SHP77 treated with DMSO at 0.1 percent for 48 hours (cell line): ENCODE results near the gene BST1.
"Not testable (repeated sequence)": the region's sequence is repeated elsewhere in the genome, so short reads cannot be mapped to it uniquely, and the experiment has no call there.

Source experiments
- DNase-seq: peaks from one replicate; lab custom pipeline; 2025; lab: John Stamatoyannopoulos, UW

BST1 gene

GRCh38 chr4:15749001-15749400, 46.1 kb downstream of the BST1 start:
- no peak for DNase-seq

GRCh38 chr4:15751153-15751552, 48.3 kb downstream of the BST1 start:
- DNase-seq, result no peak

GRCh38 chr4:15753081-15753480, 50.2 kb downstream of the BST1 start:
- no peak for DNase-seq

GRCh38 chr4:15753786-15754185, 50.9 kb downstream of the BST1 start:
- no peak for DNase-seq

- no peak for DNase-seq
These were observed 51.5 kb downstream of the BST1 start for GRCh38 chr4:15754323-15754722.

- DNase-seq, result no peak
These were observed 52.7 kb downstream of the BST1 start for GRCh38 chr4:15755321-15756155.

- DNase-seq, result no peak
These were observed 53.5 kb downstream of the BST1 start for GRCh38 chr4:15756361-15756861.

- no peak for DNase-seq
These were observed 54.2 kb downstream of the BST1 start for GRCh38 chr4:15757054-15757453.

GRCh38 chr4:15758294-15758693, 55.4 kb downstream of the BST1 start:
- no peak for DNase-seq

- DNase-seq, result not testable (repeated sequence)
These were observed 59.6 kb downstream of the BST1 start for GRCh38 chr4:15762460-15762859.

- DNase-seq, result no peak
These were observed 62.5 kb downstream of the BST1 start for GRCh38 chr4:15765391-15765790.

- DNase-seq, result no peak
These were observed 63.2 kb downstream of the BST1 start for GRCh38 chr4:15765910-15766697.

- no peak for DNase-seq
These were observed 64.0 kb downstream of the BST1 start for GRCh38 chr4:15766821-15767220.

- no peak for DNase-seq
These were observed 66.3 kb downstream of the BST1 start for GRCh38 chr4:15769202-15769601.

- DNase-seq, result no peak
These were observed 68.6 kb downstream of the BST1 start for GRCh38 chr4:15771216-15772058.

- DNase-seq, result no peak
These were observed 71.2 kb downstream of the BST1 start for GRCh38 chr4:15774020-15774420.

- no peak for DNase-seq
These were observed 74.2 kb downstream of the BST1 start for GRCh38 chr4:15776871-15777648.

GRCh38 chr4:15777697-15778288, 74.9 kb downstream of the BST1 start:
- DNase-seq, result no peak

GRCh38 chr4:15778289-15779241, 75.7 kb downstream of the BST1 start, which contains the start of gene CD38:
Gene CD38 (plus strand): TSS chr4:15778328. CDS start chr4:15778415, 87 bp downstream.
- no peak for DNase-seq

- DNase-seq, result no peak
These were observed 76.4 kb downstream of the BST1 start for GRCh38 chr4:15779306-15779705.
